Measurements from ENCODE around the gene VPS33A.
"Not testable (repeated sequence)": the region's sequence is repeated elsewhere in the genome, so short reads cannot be mapped to it uniquely, and the experiment has no call there.

DNA sequence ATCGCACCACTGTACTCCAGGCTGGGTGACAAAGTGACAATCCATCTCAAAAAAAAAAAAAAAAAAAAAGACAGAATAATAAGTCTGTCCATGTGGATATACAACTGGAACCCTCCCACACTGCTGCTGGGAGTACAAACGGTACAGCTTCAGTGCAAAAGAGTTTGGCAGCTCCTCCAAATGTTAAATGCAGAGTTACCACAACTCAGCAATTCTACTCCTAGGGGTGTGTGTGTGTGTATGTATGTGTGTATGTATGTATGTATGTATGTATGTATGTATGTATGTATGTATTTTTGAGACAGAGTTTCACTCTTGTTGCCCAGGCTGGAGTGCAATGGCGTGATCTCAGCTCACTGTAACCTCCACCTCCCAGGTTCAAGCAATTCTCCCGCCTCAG, 7.4 kb downstream of the VPS33A start:
- TF ChIP-seq, protein P1, sequence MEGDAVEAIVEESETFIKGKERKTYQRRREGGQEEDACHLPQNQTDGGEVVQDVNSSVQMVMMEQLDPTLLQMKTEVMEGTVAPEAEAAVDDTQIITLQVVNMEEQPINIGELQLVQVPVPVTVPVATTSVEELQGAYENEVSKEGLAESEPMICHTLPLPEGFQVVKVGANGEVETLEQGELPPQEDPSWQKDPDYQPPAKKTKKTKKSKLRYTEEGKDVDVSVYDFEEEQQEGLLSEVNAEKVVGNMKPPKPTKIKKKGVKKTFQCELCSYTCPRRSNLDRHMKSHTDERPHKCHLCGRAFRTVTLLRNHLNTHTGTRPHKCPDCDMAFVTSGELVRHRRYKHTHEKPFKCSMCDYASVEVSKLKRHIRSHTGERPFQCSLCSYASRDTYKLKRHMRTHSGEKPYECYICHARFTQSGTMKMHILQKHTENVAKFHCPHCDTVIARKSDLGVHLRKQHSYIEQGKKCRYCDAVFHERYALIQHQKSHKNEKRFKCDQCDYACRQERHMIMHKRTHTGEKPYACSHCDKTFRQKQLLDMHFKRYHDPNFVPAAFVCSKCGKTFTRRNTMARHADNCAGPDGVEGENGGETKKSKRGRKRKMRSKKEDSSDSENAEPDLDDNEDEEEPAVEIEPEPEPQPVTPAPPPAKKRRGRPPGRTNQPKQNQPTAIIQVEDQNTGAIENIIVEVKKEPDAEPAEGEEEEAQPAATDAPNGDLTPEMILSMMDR (conservative IDR thresholded peaks at IDR 0.05; ENCODE audit: low read length) = not testable (repeated sequence)
- TF ChIP-seq EZH2phosphoT487 (IDR thresholded peaks at IDR 0.05; ENCODE audit: borderline replicate concordance) = not testable (repeated sequence)

All from Loucy (cell line).